Suprapubic skin (tissue), 4 donors: ENCODE results near the gene OR51A2.

Experiments used
- EP300 ChIP-seq: sonication (generic); formaldehyde crosslinking; IDR thresholded peaks from one replicate; pipeline ENCODE4 v1.6.1; 2017; ENCODE audit warnings: antibody characterized with exemption
- POLR2A ChIP-seq, 2 donors: fragments of 450-650 bp; IDR thresholded peaks; one replicate each; pipeline ENCODE4 v1.6.1; 2017; ENCODE audit warnings: antibody characterized with exemption in 2 of 2, mild to moderate bottlenecking in 2 of 2, moderate library complexity in 2 of 2
- POLR2AphosphoS5 ChIP-seq, 3 donors: sonication (generic); formaldehyde crosslinking; IDR thresholded peaks; one replicate each; pipeline ENCODE4 v1.6.1; 2017; ENCODE audit warnings: antibody characterized with exemption in 3 of 3
- TF ChIP-seq, protein P1 (sequence below), 2 donors: fragments of 200-600 bp in 1 of 2; fragments of 450-650 bp in 1 of 2; sonication (generic) in 1 of 2; IDR thresholded peaks; one replicate each; pipeline ENCODE4 v1.5.1; 2016 to 2019; ENCODE audit warnings: antibody characterized with exemption in 2 of 2, mild to moderate bottlenecking in 1 of 2, moderate library complexity in 1 of 2

DNA sequence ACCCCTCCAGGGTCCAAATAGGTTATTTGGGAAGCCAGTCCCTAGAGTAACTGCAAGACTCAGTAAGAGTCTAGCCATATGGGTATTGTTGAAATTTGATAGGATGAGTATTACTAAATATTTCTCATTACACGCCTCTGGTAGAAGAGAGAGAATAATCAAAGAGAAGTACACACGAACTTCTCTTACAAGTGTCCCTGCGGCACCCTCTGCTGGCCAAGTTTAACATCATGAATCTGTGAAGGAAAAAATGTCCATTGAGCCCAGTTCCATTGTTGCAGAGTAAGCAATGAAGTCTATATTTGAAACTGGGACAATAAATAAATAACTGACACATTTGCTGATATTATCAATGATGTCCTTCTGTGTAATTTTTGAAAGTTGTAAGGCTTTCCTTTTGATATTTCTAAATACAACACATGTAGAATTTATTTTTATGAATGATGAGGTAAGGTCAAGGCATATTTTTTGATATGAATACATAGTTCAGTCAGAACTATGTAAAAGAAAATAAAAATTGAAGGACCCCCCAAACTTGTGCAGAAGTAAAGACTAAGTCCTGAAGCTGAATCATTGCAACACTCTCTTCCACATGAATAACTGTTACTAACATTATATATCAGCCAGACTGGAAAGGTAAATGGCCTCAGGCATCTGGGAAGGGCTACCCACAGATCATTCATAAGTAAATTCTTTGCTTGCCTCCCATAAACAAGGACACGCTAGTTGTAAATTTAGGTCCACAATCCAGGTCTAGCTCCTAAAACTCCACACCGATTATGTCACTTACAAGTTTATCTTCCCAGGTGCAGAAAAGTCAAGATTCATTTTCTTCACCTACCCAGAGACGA, 49.1 kb upstream of the OR51A2 start:
- TF ChIP-seq, protein P1, sequence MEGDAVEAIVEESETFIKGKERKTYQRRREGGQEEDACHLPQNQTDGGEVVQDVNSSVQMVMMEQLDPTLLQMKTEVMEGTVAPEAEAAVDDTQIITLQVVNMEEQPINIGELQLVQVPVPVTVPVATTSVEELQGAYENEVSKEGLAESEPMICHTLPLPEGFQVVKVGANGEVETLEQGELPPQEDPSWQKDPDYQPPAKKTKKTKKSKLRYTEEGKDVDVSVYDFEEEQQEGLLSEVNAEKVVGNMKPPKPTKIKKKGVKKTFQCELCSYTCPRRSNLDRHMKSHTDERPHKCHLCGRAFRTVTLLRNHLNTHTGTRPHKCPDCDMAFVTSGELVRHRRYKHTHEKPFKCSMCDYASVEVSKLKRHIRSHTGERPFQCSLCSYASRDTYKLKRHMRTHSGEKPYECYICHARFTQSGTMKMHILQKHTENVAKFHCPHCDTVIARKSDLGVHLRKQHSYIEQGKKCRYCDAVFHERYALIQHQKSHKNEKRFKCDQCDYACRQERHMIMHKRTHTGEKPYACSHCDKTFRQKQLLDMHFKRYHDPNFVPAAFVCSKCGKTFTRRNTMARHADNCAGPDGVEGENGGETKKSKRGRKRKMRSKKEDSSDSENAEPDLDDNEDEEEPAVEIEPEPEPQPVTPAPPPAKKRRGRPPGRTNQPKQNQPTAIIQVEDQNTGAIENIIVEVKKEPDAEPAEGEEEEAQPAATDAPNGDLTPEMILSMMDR (IDR thresholded peaks at IDR 0.05) = peak in 1 of 2 donors; percentile 28
- no peak for TF ChIP-seq POLR2AphosphoS5 (IDR thresholded peaks at IDR 0.05)
- TF ChIP-seq POLR2A (IDR thresholded peaks at IDR 0.05) = no peak
- no peak for TF ChIP-seq EP300
